WTC11 (cell line): ENCODE results near the gene CDC6.

Experiments used
- ARID4B ChIP-seq: sonication (generic); formaldehyde crosslinking; IDR thresholded peaks from 2 replicates; pipeline ENCODE4 v1.8.0; 2023; ENCODE audit warnings: missing genetic modification reagents, mild to moderate bottlenecking, borderline replicate concordance
- ATF3 ChIP-seq: sonication (generic); formaldehyde crosslinking; conservative IDR thresholded peaks from 2 replicates; pipeline ENCODE4 v1.8.1; 2022; ENCODE audit warnings: mild to moderate bottlenecking, missing genetic modification reagents
- E2F5 ChIP-seq: sonication (generic); formaldehyde crosslinking; IDR thresholded peaks from 2 replicates; pipeline ENCODE4 v1.8.1; 2022; ENCODE audit warnings: mild to moderate bottlenecking, moderate library complexity, missing genetic modification reagents
- EMX1 ChIP-seq: fragments of 250-450 bp; sonication (Bioruptor Pico); IDR thresholded peaks from 2 replicates; pipeline ENCODE4 v1.8.0; 2021; ENCODE audit warnings: mild to moderate bottlenecking
- FOXJ3 ChIP-seq: sonication (generic); formaldehyde crosslinking; IDR thresholded peaks from 2 replicates; pipeline ENCODE4 v1.9.0; 2021; ENCODE audit warnings: missing genetic modification reagents, mild to moderate bottlenecking, borderline replicate concordance
- JUN ChIP-seq: sonication (generic); formaldehyde crosslinking; IDR thresholded peaks from 2 replicates; pipeline ENCODE4 v1.8.0; 2023; ENCODE audit warnings: mild to moderate bottlenecking, missing genetic modification reagents
- NR2C2 ChIP-seq: sonication (generic); formaldehyde crosslinking; IDR thresholded peaks from 2 replicates; pipeline ENCODE4 v1.8.0; 2022; ENCODE audit warnings: mild to moderate bottlenecking, missing genetic modification reagents
- ZNF263 ChIP-seq: sonication (generic); formaldehyde crosslinking; IDR thresholded peaks from 2 replicates; pipeline ENCODE4 v1.8.1; 2022; ENCODE audit warnings: low read depth, mild to moderate bottlenecking, moderate library complexity, missing genetic modification reagents
- ZNF396 ChIP-seq: fragments of 250-450 bp; sonication (Bioruptor Pico); IDR thresholded peaks from 2 replicates; pipeline ENCODE4 v1.8.0; 2021; ENCODE audit warnings: mild to moderate bottlenecking, moderate library complexity, borderline replicate concordance
- TF ChIP-seq, protein P1 (sequence below): fragments of 200-600 bp; IDR thresholded peaks from 2 replicates; pipeline ENCODE4 v1.8.0; 2022; ENCODE audit warnings: antibody characterized with exemption

- TF ChIP-seq, protein P1, sequence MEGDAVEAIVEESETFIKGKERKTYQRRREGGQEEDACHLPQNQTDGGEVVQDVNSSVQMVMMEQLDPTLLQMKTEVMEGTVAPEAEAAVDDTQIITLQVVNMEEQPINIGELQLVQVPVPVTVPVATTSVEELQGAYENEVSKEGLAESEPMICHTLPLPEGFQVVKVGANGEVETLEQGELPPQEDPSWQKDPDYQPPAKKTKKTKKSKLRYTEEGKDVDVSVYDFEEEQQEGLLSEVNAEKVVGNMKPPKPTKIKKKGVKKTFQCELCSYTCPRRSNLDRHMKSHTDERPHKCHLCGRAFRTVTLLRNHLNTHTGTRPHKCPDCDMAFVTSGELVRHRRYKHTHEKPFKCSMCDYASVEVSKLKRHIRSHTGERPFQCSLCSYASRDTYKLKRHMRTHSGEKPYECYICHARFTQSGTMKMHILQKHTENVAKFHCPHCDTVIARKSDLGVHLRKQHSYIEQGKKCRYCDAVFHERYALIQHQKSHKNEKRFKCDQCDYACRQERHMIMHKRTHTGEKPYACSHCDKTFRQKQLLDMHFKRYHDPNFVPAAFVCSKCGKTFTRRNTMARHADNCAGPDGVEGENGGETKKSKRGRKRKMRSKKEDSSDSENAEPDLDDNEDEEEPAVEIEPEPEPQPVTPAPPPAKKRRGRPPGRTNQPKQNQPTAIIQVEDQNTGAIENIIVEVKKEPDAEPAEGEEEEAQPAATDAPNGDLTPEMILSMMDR, result no peak
- TF ChIP-seq FOXJ3 (CRISPR knock-in tag) (no peak), NR2C2 (no peak), JUN (CRISPR knock-in tag) (no peak), ZNF396 (CRISPR knock-in tag) (no peak), EMX1 (CRISPR knock-in tag) (no peak), ATF3 (no peak), ARID4B (no peak), ZNF263 (CRISPR knock-in tag) (no peak), E2F5 (CRISPR knock-in tag) (no peak)
Observed at GRCh38 chr17:40243761-40244160, 43.9 kb upstream of the CDC6 start.
